ENCODE results near the gene RBSN.
"Not testable (repeated sequence)": the region's sequence is repeated elsewhere in the genome, so short reads cannot be mapped to it uniquely, and the experiment has no call there.

The RBSN gene

DNA sequence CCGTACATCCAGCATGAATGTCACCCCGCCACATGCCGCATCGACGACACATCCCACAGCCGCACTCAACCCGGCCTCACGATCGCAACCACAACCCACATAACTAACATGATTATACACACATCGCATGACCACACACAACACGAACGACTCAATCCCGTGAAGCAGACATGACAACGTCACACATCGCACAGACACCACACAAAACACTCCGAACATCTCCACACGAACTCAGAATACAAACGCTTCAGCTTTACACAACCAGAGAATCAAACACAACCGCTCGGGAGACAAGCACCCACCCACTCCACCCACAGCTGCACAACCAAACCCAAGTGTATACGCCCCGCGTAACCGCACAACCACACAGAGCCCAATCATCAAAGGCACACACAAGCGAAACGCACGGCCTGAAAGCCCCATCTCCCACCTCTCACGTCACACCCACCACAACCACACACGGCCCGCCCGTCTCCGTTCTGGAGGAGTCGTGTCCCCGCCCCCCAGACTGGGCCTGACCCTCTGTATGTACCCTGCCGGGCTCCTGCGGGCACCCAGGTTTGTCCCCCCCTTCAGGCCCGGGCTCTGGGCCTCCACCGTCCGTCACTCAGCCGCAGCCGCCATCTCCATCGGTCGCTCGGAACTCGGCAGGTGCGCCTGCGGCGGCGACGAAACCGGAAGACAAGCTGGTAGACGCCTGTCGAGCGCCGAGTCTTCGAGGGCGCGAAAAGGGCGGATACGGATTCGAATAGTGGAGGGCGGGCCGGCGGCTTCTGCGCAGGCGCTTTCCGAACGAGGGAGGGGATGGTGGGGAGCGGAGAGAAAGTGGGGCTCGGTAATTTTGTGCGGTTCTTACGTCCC is at the start of gene RBSN:
Gene RBSN (minus strand): TSS at position 646 of the 861 bp plus-strand sequence. CDS start 3,028 bp downstream, outside the sequence.
- peak; percentile 76 for DNase-seq

DNA sequence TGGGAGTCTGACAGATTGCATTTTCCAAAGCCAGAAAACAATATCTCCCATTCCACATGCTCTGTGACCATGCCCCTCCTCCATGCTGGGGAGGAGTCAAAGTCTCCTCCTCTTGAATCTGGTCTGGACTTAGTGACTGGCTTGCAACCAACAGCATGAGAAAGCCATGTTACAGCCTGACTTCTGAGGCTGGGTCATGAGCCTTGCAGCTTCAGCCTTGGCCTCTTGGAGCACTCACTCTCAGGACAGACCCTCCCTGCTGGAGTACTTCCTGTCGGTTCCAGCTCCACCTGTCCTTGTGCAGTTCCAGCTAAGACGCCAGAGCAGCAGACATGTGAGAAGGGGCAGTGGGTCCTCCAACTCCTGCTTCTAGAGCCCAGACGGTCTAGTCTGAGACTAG is 49.7 kb upstream of the RBSN start:
- DNase-seq = no peak

DNA sequence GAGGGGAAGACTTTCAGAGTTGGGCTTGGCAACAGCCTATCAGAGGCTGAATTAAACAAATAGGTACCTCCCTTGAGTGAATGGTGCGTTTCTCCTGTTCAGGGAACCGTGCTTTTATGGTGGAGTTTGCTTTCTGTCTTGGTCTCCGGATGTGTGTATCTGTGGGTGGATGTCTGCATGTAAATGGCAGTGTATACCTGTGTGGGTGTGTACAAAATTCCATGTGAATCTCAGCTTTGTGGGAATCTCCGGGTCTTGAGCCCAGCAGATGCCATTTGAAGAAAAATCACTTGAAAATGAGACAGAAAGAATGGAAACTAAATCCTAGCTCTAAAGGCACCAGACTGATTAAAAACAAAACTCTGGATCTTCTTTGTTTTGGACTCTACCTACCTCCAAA is 37.9 kb upstream of the RBSN start:
- not testable (repeated sequence) for DNase-seq

DNA sequence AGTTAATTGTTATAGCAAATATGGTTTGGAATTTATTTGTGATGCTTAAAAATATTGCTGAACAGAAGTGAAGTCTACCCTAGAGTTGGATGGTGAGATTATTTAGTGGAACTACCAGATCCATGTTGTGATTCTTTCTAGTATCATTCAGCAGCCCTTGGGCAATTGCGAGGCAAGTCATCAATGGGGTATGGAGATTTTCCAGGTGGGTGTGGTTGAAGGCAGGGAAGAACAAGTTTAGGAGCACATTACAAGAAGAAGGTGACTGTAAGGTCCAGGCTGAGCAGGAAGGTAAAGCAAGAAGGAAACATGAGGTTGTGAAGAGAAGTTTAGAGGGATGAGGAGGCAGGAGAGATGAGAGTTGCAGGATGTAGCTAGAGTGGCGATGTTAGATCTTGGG is 36.0 kb upstream of the RBSN start:
- not testable (repeated sequence) for DNase-seq

DNA sequence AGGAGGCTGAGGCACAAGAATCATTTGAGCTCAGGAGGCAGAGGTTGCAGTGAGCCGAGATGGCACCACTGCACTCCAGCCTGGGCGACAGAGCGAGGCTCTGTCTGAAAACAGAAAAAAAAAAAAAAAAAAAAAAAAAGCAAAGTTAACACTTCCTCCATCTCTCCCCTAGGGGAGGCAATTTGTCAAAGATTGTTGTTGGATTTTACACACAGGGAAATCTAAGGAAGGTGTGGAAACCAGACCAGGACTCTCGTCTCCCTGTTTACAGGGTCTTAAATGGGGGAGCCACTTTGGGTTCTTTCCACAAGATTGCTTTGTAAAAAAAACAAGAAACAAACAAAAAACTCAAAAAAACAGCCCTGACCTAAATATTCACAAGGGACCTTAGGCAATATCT is 29.5 kb upstream of the RBSN start:
- DNase-seq = not testable (repeated sequence)

DNA sequence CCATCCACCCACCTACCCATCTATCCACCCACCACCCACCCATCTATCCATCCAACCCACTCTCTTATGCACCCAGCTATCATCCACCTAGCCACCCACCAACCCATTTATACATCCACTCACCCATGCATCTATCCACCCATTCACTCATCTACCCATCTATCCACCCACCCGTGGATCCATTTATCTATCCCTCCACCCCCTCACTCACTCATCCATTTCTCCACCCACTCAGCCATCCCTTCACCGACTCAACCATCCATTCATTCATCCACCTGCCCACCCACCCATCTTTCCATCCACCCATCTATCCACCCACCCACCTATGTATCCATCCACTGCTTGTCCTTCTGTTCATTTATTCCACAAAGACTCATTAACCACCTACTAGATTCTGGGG is 28.0 kb upstream of the RBSN start:
- DNase-seq = not testable (repeated sequence)

DNA sequence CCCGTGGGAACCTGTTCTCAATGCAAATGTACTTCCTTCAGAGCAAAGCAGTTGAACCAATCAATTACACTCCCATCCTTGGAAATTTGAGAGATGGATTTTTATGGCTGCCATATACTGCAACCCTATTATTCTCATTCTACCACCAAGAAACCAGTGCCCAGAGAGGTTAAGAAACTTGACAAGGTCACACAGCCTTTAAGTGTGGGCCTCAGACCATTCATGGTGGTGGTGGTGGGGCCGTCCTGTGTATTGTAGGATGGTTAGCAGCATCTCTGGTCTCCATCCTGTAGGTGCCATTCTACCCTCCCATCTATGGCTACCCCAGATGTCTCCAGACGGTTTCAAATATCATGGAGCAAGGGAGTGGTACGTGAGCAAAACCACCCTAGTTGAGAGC is 23.4 kb upstream of the RBSN start:
- no peak for DNase-seq

DNA sequence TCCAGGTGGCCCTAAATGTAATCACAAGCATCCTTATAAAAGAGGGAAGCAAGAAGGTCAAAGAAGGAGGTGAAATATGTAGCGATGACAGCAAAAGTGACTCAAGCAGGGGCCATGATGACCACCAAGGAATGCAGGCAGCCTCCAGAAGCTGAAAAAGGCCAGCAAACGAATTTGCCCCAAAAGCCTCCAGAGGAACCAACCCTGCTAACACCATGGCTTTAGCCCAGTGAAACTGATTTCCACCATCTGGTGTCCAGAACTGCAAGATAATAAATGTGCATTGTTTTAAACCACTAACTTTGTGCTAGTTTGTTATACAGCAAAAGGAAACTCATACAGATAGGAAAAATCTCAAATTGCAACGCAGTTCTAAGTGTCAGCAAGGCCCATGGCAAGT is 23.0 kb upstream of the RBSN start:
- no peak for DNase-seq

DNA sequence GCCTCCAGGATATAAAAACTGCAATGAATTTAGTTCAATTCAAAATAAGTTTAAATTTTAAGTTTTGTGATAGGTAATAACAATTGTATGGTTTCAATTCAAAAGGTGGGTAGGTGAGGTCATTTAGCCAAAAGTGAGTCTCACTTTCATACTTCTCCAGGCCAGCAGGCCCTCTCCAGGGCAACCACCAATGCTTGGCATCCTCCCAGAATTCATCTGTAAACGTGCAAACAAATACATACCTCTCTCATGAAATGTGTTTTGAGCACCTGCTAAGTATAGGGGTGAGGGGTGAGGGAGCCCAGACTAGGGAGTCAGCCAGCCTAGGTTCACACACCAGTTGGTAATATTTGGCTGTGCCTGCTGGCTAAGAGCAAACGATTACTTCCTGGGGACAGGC is 22.0 kb upstream of the RBSN start:
- no peak for DNase-seq

DNA sequence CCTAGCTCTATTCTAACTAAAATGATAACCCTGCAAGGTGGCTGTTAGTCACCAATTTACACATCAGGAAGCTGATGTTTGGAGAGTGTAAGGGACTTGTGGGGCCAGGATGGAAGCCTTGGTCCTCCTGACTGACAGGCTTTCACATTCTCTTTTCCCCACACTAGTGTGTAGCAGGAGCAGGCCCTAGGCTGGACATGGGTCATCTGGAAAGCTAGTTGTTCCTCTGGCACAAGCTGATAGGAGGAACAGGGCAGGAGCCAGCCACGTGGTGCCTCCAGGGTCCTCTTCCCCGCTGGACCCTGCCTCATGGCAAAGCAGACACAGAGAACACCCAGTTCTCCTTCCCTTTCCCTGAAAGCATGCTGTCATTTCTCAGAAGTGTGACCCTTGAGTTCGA is 18.1 kb upstream of the RBSN start:
- DNase-seq = no peak

DNA sequence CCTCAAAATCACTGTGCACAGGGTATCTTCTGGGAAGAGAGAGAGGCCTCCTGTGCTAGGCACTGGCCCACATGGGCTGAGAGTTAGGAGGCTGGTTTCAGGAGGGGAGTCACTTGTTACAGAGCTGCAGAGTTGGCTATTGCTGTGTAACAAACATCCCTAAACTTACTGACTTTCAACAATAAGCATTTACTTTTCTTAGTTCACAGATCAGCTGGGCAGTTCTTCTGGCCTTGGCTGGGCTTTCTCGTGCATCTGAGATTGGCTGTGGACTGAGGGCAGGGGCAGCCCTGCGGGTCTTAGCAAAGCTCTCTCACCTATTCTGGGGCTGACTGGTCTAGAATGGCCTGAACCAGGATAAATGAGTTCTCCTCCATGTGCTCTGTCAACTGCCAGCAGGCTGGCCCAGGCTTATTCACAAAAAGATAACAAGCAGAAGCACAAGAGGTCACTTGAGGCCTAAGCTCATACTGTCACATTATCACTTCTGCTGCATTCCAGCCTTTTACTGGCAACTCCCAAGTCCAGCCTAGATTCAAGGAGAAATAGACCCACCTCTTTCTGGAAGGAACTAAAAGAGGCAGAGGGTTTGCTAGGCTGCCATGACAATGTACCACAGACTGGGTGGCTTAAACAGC is 17.2 kb upstream of the RBSN start:
- no peak for DNase-seq

DNA sequence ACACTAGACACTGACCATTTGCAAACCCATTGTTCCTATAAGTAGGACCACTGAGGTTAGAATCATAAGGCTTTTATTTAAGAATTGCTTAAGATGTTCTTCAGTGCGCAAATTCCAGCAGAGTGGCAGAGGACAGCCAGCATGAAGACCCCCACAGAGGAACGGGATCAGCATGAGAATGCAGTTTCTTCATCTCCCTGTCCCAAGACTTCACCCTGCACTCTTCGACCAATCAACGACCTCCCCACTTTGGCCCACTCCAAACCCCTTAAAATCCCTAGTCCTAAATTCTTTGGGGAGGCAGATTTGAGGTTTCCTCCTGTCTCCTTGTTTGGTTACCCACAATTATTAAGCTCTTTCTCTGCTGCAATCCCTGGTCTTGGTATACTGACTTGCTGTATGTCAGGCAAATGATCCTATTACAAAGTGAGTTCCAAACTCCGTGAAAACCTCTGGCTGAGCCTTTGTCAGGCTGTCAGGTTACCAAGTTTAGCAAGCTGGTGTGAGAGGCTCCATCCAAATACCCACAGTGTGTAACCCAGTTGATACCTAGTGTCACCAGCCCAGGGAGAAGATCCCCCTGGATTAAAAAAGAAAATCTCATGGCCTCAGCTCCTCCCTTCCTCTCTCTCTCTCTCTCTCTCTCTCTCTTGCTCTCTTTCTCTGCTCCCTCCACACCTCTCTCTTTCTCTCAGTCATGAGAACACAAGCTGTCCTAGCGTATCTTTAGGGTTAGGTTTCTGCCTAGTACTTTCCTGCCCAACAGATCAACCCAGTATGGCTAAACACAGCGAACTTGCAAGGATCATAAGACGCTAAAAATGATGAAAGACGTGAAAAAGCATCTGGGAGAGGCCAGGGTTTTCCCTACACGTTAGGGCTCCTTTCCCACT is 15.8 kb upstream of the RBSN start:
- no peak for DNase-seq

DNA sequence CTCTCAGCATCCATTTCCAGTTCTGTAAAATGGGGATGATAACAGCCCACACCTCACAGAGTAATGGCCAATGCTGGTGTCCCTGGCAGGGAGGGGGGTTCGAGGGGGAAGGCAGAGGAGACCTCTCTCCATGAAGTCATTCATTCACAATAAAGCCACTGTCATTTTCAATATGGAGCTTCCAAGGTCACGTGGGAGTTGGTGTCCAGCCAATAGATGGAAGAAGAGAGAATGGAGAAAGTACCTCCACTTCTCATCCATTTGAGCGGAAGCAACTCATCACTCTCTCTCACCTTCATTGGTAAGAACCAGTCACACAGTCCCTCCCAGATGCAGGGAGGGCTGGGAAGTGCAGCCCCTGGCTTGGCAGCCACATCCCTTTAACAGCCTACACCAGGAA is 14.9 kb upstream of the RBSN start:
- DNase-seq = no peak

DNA sequence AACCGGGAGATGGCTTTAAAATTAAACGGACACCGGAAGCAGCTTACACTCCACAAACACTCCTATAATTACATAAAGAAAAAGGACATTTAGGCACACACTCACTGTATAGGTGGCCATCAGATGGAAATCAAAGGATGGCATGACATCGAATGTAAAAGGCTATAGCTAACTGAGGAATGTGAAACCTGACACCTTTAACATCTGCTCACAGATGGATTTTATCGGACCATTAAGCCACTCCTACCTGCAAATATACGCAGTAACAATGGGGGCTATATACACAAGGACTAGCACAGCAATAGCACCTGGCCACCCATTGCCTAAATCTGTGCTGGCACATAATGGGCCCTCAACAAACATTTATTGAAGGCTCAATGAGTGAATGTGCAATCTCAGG is 14.5 kb upstream of the RBSN start:
- no peak for DNase-seq

DNA sequence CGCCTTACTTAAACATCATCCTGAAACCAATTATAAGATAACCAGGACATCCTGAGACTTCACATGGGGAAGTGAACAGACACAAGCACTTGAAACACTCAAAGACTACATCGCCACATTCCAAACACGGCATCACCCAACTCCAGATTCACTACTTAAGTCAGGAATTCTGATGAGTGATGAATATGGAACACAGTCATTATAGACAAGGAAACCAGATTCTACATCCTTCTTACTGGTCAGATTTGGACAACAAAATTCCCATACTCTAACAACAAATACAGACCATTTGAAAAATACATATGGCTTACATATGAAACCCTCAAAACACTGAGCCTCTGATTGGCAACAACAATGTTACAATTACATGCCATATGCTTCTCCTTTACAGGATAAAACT is 13.1 kb upstream of the RBSN start:
- no peak for DNase-seq

DNA sequence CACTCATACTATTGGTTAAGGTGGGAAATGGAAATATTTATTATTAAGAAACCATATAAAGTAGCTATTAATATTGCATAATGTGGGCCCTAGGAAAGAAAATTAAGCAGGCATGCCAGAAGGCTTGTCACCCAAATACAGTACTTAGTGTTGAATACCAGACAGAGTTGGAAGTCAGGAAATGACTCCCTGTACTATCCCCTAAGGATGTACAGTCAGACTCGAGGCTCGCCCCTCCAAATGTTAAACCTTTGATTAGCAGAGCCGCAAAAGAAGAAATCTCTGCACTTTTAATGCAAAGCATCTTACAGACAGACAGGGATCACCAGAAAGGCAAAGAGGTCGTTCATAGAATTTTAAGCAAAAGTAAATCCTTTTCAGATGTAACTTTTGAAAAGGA is 11.3 kb upstream of the RBSN start:
- no peak for DNase-seq

DNA sequence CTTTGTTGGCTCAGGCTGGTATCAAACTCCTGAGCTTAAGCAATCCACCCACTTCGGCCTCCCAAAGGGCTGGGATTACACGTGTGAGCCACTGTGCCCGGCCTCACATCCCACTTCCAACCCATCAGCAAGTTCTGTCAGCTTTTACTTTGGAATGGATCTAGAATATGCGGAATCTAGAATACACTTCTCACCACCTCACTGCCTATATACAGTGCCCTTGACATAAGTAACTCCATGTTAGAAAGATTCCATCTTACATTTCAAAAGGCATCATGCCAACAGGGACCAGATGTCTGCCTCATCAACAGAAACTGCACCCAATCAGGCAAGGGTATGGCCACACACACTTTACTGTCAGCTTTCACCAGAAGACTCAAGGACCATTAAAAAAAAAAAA is 9.9 kb upstream of the RBSN start:
- no peak for DNase-seq

DNA sequence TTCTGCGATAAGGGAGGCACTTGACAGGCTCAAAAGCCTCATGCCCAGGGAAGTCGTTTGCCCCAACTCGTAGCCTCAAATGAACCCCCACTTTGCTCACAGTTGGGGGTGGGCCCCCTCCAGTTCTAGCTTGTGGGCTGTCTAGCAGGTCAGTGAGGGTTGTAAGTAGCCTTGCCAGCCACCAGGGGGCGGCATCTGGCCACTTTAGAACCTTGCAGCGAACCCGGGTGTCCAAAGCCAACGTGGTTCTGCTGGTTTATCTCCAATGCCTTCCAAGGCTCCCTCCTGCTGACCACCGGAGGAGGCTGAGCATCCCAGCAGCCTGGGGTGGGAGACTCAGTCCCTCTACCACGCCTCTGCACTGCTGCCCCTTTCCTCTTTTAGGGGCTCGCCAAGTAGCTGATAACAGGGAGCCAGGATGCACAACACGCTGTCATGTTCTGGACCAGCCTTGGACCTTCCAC is 9.2 kb upstream of the RBSN start:
- DNase-seq = peak; percentile 41

DNA sequence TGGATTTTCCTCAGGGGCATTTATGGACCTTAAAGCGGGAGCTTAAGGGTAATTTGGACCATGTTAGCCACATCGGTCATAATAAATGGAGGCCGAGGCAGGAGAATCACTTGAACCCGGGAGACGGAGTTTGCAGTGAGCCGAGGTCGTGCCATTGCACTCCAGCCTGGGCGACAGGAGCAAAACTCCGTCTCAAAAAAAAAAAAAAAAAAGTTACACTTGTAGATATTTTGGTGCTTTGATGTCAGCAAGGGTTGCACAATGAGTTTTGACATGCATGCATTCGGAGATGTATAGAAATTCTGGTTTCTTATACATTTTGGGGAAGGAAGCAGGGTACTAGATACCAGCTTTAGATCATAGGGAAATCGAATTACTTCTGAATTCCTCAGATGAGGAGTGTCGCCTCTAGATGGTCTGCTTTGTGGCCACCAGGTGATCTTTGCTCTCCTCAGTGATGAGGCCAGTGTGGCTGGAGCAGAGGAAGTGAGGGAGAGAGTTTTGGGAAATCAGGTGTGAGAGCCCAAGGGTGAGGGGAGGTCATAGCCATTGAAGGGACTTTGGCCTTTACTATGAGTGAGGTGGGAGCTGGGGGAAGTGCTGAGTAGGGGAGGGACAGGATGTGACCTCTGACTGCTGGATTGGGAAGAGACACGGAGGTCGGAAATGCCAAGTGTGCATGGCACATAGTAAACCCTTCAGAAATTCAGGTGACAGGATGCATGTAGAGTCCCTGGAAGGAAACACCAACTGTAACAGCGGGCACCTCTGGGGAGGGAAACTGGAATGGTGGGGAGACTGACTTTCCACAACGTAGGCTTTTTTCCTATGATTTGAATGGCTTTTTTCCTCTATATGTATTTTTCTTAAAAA is 8.4 kb upstream of the RBSN start:
- DNase-seq = no peak

DNA sequence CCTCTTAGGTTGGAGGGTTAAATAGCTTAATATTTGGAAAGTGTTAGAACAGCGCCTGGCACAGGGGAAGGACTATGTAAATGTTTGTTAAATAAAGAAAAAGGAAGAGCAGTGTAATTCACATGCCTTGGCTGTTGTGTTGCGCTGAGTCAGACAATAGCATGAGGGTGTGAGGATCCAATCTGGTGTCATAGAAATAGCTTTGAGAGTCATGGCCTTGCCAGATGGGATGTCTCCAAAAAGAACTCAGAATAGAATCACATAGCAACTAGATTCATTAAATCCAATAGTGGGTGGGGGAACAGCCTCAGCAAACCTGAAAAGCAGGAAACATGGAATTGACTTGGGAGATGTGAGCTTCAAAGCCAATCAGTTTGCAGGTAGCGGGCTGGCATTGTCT is 3.9 kb upstream of the RBSN start:
- DNase-seq = no peak

DNA sequence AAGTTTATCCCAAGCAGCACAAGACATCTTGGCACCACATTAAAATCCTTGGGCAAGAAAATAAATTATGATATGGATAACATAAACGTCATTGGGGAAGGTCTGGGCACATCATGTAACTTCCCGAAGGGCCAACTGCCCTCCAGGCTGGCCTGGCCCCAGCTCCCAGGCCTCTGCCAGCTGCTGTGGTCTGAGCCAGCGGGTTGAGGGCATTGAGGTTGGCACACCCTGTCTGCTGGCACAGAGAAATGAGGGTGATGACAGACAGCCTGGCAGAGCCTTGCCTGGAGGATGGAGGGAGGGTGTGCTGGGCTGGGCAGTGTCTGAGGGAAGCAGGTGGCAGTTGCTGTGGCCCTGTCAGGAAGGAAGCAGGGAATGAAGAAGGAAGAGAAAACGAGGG is 3.3 kb upstream of the RBSN start:
- no peak for DNase-seq

DNA sequence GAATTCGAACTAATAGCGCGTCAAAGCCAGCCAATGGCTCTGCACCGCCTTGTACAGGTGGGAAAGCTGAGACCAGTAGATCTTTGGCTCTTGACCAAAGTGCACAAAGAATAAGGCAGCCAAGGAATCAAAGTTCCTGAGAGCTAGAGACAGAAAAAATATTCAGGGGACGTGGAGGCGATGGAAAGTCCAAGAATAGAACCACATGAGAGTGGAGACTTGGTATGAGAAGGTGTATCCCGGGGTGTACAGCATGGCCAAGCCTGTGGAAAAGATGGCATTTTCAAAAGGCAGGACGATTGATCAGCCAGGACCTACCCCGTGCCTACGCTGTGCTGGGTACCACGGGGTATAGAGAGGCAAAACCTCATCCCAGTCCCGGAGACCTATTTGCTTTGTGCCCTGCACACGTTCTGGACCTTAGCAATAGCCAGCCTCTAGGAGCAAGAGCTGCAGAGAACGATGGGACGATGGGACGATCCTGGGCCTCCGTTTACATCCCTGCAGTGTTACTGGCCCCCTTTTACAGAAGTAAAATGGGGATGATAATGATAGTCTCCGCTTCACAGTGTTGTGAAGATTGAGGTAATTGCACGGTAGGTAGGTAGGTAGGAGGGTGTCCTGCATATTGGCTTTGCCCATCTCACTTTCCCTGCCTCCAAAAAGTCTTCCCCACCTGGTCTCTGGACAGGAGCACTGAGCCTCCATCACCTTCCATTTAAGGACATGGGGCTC is 583 bp upstream of the RBSN start:
- DNase-seq = no peak

All from COR-L47 (cell line).